Measurements from ENCODE around the gene SH3PXD2A. TPM values are rescaled to one million over a fixed set of nuclear protein-coding genes. Genes with fewer than 3 reads are reported as not detected.
A peak's percentile ranks its signal among the peaks of the same experiment; 100 is the strongest.

Gene SH3PXD2A
- total RNA-seq, 1 donor from 2014 or later: 8.2 TPM

- DNase-seq (ENCODE audit: low read depth): no peak
Measured at GRCh38 chr10:103563231-103564115, 291.9 kb downstream of the SH3PXD2A start.

DNA sequence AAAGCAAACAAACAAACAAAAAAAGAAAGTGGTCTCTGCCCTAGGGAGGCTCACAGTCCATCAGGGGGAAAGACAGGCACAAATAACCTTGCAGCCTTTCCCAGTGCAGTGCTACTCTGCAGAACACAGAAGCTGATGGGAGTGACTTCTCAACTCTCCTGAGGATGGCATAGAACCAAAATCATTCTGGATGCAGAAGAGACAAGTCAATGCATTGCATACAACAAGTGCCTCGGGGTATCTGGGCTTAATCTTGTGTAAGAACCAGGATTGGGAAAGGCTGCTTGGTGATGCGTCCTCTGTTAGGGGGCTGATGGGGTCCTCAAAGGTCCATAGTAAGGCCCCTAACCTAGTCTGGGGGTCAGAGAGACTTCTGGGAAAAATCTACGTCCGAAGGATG is 293.0 kb downstream of the SH3PXD2A start:
- DNase-seq (ENCODE audit: low read depth): no peak

DNA sequence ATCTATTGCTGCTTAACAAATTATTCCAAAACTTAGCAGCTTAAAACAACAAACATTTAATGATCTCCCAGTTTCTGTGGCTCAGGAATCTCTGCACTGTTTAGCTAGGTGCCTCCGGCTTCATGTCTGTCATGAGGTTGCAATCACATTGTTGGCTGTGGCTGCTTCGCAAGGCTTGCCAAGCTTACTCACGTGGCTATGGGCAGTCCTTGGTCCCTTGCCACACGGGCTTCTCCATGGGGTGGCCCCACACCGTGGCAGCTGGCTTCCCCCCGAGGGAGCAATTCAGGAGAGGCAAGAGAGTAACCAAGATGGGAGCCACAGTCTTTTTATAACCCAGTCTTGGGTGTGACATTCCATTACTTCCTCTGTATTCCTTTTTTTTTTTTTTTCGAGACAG is 294.5 kb downstream of the SH3PXD2A start:
- no peak for DNase-seq (ENCODE audit: low read depth)

DNA sequence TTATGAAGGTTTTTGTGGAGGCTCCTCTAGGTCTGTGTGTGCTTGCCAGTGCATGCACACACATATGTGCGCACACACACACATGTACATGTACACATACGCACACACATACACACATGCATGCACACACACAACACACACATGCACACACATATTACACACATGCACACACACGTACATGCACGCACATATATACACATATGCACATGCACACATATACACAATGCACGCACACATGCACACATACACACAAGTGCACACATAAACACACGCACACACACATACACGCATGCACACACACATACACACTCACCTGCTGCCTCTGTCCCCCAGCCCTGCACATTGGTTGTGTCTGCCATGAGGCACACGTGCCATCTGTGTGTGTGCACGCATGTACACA is 295.6 kb downstream of the SH3PXD2A start:
- DNase-seq (ENCODE audit: low read depth): no peak

- DNase-seq (ENCODE audit: low read depth): no peak
Measured at GRCh38 chr10:103558911-103559310, 296.5 kb downstream of the SH3PXD2A start.

GRCh38 chr10:103557455-103557854 is 297.9 kb downstream of the SH3PXD2A start:
- DNase-seq (ENCODE audit: low read depth): no peak

DNA sequence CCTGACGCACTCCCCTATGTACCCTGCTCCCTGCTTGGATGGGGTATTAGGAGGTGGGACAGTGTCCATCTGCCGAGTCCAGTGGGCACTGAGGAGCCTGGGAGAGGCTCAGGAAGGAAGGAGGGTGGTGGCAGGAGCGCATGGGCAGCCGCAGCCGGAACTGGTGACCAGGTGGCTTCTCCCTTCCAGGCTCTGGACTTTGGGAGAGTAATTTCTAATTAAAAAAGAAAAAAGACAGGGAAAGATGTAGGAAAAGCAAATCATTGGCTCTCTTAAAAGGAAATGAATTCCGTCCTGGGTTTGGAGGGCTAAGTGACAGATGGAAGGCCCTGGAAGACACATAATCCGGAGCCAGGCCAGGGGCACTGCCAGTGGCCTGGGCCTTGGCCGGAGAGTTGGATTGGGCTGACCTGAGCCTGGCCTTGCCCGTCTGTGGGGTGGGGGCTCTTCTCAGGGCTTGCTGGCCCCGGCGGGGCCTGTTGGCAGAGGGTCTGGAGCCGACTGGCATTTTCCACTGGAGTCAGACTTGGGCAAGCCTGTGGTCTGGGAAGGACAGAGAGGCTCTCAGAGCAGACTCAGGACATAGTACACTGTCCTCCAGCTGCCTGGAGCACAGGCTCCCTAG is 298.9 kb downstream of the SH3PXD2A start:
- no peak for DNase-seq (ENCODE audit: low read depth)

GRCh38 chr10:103555712-103556111 is 299.7 kb downstream of the SH3PXD2A start:
- no peak for DNase-seq (ENCODE audit: low read depth)

GRCh38 chr10:103555325-103555649 is 300.1 kb downstream of the SH3PXD2A start:
- no peak for DNase-seq (ENCODE audit: low read depth)

- DNase-seq (ENCODE audit: low read depth): peak; percentile 30
Measured at GRCh38 chr10:103554488-103555324, 300.7 kb downstream of the SH3PXD2A start.

DNA sequence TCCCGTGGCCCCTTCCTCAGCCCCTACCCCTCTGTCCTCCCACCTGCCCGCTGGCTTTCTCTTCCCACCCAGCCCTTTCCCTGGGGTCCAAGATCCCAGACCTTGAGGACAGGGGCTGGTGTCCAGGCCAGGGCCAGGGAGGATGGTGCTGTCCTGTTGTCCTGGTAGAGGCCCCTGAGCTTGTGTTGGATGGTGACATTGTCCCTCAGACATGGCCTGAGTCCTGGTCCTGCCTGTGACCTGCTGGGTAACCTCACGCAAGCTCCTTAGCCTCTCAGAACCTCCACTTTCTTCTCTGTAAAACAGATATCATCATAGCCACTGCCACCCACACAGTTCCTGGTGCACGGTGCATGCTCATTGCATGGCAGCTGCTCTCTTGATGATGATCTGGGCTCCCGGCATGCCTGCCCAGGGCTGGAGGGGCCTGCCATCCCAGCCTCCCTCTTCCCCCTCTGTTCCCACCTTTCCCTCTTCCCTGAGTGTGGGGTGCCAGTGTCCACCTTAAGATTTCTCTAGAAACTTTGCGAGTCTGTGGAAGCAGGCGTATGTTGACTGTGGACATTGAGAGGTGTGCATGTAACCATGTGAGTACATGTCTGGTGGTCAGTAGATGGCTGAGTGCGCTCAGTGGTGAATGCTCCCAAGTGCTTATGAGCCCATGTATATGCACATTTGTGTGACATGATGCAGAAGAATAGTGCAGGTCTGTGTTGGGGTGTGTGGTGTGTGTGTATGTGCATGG is 301.5 kb downstream of the SH3PXD2A start:
- DNase-seq (ENCODE audit: low read depth): no peak

DNA sequence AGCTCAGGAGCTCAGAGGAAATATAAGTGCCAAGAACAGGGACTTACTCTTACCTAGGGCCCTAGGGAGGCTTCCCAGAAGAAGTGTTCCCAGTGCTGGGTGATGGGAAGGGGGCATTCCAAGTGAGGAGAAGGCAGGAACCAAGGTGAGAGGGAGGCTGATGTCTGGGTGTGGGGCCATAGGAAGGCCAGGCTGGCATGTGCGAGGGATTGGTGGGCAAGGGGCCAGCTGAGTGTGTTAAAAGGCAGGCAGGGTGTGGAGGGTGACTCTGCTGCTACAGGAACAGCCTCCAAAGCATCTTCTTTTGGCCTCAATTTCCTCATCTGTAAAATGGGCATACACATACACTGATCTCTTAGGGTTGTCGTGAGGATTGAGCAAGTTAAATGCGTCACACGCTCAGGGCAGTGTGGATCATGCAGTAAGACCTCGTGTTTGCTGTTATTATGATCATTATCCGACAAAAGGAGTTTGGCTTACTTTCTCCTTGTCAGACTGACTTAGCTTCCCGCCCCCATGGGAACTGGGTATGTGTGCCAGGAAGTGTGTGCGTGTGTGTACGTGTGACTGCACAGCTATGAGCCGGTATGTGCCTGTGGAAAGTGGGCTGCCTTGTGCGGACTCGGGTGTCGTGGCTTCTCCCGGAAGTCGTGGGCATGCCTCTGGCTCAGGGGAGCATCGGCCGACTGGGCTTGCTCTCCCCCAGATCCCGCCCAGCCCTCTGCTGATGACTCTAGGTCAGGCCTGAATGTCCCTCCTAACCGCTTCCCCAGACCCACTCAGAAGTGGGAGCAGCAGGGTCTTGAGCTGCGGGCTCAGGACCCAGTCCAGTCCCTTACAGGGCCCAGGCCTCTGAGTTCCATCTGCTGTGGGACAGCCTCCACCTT is 302.3 kb downstream of the SH3PXD2A start:
- no peak for DNase-seq (ENCODE audit: low read depth)

- no peak for DNase-seq (ENCODE audit: low read depth)
Measured at GRCh38 chr10:103551619-103552602, 303.5 kb downstream of the SH3PXD2A start.

DNA sequence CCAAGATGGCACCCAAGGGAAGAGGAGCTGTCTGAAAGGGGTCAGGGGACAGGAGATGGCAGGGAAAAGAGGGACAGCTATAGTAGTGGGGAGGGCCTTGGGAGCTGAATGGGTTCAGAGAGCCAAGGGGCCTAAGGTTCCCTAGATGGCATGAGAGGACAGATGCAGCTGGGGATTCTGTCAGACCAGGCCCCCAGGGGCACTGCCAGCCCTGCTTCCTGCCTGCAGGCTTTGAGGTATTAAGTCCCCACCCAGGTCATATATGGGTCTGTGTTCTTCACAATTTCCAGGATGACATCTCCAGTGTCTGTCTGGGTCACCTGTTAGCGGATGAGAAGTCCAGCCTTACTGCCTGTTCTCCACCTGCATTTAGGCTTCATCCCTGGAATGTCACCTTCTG is 305.1 kb downstream of the SH3PXD2A start:
- DNase-seq (ENCODE audit: low read depth): no peak

DNA sequence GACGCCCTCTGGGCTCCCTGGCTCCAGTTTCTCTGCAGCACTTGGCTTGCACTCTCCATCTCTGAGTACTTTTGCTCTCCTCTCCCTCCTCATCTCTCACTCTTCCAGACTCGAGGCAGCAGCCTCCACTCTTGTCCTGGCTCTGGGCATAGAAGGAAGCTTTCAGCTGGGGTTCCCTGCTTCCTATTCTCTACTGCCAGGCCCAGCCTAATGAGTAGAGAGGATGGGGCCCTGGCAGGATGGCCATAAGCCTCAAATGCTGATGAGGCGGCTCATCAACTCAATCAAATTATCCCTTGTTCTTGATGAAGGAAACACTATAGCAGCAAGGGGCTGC is 306.1 kb downstream of the SH3PXD2A start:
- DNase-seq (ENCODE audit: low read depth): no peak

GRCh38 chr10:103548581-103549348 is 306.6 kb downstream of the SH3PXD2A start:
- no peak for DNase-seq (ENCODE audit: low read depth)

DNA sequence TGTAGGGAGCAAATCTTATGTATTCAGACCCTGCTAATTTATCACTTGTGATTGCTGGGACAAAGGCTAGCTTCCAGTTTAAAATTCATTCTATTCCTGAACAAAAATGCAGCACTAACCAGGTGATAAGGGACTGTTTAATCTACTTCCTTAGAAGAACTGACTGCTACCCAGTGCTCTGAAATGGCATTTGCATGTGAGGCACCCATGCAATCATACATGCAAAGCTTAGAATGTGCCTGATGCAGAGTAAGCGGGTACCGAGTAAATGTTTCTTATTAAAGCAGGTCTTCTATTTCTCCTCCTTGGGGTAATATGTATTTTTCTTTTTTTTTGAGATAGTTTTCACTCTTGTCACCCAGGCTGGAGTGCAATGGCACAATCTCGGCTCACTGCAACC is 307.4 kb downstream of the SH3PXD2A start:
- DNase-seq (ENCODE audit: low read depth): no peak

- DNase-seq (ENCODE audit: low read depth): no peak
Measured at GRCh38 chr10:103547391-103547946, 307.9 kb downstream of the SH3PXD2A start.

DNA sequence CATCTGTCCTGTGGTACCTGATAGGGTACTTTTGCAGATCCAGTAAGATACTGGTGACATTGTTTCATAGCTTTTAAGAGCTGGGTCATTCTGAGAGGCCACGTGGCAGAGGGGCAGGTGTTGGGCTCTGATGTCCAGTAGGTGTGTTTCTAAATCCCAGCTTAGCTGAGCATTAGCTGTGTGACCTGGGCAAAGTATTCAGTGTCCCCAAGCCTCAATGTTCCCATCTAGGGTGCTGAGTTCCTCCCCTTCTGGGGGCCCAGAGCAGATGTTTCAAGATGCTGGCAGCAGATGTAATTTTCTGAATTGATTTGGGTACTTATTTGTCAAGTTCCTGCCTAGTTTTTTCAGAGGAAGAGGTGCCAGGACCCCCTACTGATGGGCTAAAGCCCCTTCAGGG is 309.0 kb downstream of the SH3PXD2A start:
- no peak for DNase-seq (ENCODE audit: low read depth)

Measured in renal cortical epithelial cell (primary cell).